Non-pigmented ciliary epithelial cell (primary cell): ENCODE results near the gene SOCS7.

Source experiments
- DNase-seq: peaks from one replicate; pipeline ENCODE4 v3.0.0-alpha.2; 2010; ENCODE audit warnings: low read depth

SOCS7 gene

GRCh38 chr17:38336838-38337237 is 14.8 kb upstream of the SOCS7 start:
- DNase-seq: no peak

- no peak for DNase-seq
These were observed 13.6 kb upstream of the SOCS7 start for GRCh38 chr17:38338053-38338452.

GRCh38 chr17:38338535-38338934 is 13.1 kb upstream of the SOCS7 start:
- no peak for DNase-seq

GRCh38 chr17:38339891-38340290 is 11.8 kb upstream of the SOCS7 start:
- no peak for DNase-seq

- DNase-seq: no peak
These were observed 10.5 kb upstream of the SOCS7 start for GRCh38 chr17:38341035-38341721.

GRCh38 chr17:38342886-38343607 is 8.6 kb upstream of the SOCS7 start:
- no peak for DNase-seq

- no peak for DNase-seq
These were observed 7.8 kb upstream of the SOCS7 start, which contains the start of gene GPR179 for GRCh38 chr17:38343608-38344419. Gene GPR179 (minus strand): TSS chr17:38343956. CDS start chr17:38343789, 167 bp downstream.

GRCh38 chr17:38344420-38344745 is 7.3 kb upstream of the SOCS7 start:
- DNase-seq: no peak

GRCh38 chr17:38345743-38346142 is 5.9 kb upstream of the SOCS7 start:
- no peak for DNase-seq

GRCh38 chr17:38349097-38349730 is 2.4 kb upstream of the SOCS7 start:
- DNase-seq: peak; percentile 60

- no peak for DNase-seq
These were observed 1.6 kb upstream of the SOCS7 start for GRCh38 chr17:38350035-38350434.

- no peak for DNase-seq
These were observed 821 bp downstream of the SOCS7 start for GRCh38 chr17:38352245-38353085.

- no peak for DNase-seq
These were observed 1.5 kb downstream of the SOCS7 start for GRCh38 chr17:38353086-38353604.

GRCh38 chr17:38353668-38354067 is 2.0 kb downstream of the SOCS7 start:
- no peak for DNase-seq

GRCh38 chr17:38354466-38354865 is 2.8 kb downstream of the SOCS7 start:
- no peak for DNase-seq

- DNase-seq: no peak
These were observed 3.6 kb downstream of the SOCS7 start for GRCh38 chr17:38355251-38355650.

GRCh38 chr17:38357486-38358123 is 6.0 kb downstream of the SOCS7 start:
- no peak for DNase-seq

GRCh38 chr17:38358586-38359513 is 7.2 kb downstream of the SOCS7 start:
- DNase-seq: no peak

- no peak for DNase-seq
These were observed 10.2 kb downstream of the SOCS7 start for GRCh38 chr17:38361694-38362465.
